Raji (cell line): ENCODE measurements around the gene ISY1.

Source experiments
- POLR2A ChIP-seq: IDR thresholded peaks from 2 replicates; pipeline ENCODE4 v1.6.1; 2011; ENCODE audit warnings: low read depth, low read length, control low read depth; ENCODE audit not compliant: insufficient read depth

The ISY1 gene

DNA sequence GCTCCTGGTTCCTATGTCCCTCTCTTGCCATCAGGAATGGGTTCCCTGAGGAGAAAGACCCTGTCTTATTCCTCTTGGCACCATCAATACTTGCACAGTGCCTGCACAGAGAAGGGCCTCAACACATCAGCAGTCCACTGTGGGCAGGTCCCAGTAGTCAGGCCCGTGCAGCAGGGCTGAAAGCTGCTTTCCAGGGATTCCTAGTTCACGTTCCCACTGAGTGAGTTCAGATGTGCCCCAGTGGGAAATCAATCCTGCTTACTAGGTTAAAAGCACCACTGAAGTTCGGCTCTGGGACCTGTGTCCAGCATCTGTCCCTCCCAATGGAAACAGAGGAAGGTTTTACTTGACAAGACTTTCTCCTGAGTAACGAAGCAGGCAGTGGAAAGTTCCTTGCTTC is 55.0 kb downstream of the ISY1 start:
- no peak for TF ChIP-seq POLR2A

DNA sequence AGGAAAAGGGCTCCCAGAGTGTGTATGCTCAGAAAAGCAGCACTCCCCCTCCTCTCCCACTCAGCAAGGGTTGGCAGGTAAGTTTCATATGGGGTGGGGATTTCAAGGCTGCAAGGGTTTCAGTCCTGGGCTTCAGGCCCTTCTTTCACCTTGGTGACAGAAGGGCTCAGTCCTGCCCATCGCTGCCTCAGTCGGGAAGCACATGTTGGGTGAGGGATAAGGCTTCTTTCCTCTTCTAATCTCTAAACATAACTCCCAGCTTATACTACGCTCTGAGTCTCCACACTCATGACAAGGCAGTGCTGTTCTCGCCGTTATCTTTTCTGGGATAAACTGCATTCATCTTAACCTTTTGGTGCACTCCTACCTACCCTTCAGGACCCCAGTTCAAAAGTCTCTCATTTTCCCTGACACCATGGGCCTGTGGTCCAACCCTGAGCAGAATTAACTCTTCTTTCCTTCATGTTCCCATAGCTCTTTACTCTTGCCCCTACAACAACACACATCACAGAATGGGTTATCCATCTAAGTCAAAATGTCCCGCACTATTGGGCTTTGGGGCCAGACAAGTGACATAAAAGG is 56.3 kb downstream of the ISY1 start:
- TF ChIP-seq POLR2A = no peak

DNA sequence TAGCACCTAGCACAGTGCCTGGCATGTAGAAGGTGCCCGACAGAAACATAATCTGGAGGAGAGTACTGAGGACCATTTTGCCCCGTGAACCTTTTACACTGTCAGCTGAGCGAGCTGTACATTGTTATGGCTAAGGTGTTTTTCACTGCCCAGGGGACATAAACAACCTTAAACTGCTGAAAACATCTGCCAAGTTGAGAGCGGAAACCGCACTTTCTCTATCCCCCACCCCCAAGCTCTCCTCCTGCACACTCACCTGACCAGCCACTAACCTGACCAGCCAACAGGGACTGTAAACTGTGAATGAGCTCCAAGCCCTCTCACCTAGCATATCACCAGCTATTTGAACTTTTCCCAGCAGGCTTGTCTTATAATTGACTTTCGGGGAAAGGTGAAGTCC is 56.8 kb downstream of the ISY1 start:
- no peak for TF ChIP-seq POLR2A

DNA sequence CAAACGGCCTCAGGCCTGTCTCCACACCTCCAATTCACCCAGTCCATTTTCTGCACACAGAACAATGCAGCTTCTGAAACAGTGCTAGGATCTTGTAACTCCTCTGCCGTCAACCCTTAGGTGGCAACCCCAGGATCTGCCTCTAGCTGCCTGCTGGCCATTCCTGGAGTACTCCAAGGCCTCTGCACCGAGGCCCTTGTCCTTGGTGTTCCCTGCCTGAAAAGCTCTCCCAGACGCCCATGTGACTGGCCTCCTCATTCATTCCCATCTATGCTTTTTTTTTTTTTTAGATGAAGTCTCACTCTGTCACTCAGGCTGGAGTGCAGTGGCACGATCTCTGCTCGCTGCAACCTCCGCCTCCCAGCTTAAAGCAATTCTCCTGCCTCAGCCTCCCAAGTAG is 57.6 kb downstream of the ISY1 start:
- TF ChIP-seq POLR2A = no peak

DNA sequence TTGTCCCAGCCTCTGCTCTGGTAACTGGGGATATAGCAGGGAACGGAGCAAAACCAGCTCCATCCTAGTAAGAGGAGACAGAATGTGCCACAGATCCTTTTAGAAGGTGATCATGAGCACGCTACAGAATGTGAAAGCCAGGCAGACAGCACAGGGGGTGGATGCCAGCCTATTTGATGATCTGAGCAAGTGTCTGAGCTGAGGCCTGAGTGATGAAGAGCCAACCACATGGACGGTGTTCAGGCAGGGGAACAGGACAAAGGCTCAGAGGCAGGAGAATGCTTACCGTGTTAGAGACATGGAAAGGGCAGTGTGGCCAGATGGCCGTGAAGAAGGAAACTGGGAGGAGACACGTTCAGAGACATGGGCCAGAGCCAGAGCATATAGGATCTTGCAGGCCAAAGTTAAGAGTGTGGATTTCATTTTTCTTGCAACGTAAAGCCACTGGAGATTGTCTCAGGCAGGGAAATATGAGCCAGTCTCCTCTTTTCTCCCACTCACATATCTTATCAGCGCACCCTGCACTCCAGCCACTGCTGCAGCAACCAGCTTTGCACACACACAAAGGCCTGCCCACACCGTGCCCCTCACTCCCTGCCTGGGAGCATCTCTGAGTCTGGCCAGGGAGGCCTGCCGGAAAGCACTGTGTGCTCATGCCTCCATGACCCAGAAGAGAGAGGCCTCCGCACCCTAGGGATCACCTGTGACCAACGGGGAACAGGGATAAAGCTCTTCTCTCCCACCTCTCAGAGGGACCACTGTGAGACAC is 59.3 kb downstream of the ISY1 start:
- no peak for TF ChIP-seq POLR2A

DNA sequence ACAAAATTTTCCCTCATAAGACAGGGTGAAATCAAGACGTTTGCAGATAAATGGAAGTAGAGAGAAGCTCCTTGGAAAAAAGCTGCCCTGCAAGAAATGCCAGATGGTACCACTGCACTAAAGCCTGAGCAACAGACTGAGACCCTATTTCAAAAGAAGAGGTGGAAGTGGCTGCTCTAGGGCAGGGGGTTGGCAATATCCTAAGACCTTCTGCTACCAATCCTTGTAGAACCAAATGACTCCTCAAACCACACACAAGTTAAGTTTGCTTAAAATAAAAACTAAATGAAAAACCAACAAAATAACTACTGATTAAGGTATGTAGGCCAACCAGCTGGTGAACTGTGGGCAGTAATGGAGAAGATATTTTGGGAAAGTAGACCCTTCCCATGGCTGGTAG is 60.6 kb downstream of the ISY1 start:
- TF ChIP-seq POLR2A = no peak

DNA sequence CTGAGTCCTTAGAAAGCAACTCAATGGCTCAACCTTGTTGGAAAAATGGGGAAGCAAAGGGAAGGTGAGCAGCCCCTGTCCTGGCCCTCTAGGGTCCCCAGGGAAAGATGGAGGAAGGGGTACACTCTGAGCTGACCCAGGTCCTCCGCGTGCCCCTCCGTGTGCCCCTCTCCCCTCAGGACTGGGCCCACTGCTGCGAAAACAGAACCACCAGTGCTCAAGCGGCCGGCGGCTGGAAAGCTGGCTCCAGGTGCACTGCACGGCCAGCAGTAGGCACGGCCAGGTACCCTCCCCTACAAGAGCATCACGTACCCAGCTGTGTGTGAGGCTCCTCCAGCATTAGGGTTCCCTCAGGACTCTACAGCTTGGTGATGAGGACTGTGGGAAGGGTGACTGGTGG is 65.6 kb downstream of the ISY1 start:
- TF ChIP-seq POLR2A = no peak

DNA sequence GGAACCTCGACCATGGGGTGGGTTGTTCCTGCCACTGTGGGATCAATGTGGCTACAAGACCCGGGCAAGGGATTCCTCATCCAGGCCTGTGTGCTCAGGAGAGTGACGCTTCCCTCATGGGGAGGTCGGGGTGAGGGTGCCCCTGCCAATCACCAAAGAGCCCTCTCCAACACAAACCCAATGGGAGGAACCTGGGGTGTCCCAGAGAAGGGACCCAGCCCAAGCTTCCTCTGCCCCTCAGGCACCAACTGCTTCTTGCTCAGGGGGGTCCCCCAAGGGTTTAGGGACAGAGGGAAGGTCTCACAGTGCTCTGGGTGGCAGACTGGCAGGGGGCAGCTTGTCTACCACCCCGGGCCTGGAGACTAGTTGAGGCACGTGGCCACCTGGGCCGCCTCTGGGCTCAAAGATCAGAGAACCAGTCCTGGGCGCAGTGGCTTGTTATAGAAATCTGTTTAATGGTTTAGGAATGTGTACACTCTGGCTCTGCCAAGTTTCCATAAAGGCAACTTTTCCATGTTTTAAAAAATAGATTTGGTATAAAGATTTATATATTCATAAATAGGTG is 73.6 kb downstream of the ISY1 start:
- no peak for TF ChIP-seq POLR2A

DNA sequence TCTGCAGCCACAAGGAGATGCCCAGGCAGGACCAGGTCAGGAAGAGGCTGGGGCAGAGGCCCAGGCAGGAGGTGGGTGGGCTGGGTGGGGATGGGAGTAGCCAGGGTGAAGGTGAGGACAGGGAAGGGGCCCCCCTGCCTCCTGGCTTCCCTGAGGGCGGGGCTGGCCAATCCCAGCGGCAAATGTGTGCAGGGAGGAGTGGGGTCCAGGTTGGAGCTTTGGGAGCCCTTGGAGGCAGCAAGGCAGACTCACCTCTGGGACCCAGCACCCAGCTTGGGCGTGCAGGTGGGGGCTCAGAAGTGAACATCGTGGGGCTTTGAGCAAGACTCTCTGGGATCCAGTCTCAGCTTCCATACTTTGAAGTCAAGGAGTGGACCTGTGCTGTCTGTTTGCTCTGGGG is 75.0 kb downstream of the ISY1 start:
- TF ChIP-seq POLR2A = no peak

DNA sequence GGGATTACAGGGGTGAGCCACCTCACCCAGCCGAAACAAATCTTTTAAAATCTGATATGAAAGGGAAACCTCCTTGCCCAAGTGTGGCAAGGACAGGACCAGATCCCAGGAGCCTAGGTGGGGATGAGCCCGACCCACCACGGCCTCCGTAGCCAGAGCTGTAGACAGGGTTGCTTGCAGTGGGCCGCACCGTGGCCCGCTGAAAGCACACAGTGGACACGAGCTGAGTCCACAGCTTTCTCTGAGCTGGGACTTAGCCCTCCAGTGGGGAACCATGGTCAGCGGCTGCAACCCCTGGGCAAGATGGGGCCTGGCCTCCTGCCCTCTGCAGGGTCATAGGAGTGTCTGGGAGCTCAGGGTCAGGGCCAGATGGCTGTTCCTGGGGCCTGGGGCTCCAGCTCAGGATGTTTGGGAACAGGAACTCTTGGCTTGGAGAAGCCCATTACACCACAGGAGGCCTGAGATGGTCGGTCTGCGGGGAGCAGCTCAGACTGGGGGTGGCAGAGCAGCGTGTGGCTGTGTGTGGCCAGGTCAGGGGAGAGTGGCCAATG is 75.6 kb downstream of the ISY1 start:
- no peak for TF ChIP-seq POLR2A

DNA sequence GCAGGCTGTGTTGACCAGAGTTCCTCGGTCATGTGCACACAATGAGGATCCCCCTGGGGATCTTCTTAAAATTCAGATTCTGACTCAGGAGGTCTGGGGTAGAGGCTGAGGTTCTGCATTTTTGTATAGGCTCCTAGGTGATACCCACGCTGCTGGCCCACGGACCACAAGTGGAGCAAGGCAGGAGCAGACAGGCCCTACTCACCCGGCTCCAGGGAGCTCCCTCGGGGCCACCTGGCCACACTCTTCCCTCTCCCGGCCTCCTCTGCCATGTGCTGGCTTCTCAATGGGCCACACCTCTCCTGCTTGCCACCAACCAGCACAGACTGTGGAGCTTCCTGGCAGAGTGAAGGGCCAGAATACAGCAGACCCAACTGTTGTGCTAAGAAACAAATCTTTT is 76.4 kb downstream of the ISY1 start:
- TF ChIP-seq POLR2A = no peak

DNA sequence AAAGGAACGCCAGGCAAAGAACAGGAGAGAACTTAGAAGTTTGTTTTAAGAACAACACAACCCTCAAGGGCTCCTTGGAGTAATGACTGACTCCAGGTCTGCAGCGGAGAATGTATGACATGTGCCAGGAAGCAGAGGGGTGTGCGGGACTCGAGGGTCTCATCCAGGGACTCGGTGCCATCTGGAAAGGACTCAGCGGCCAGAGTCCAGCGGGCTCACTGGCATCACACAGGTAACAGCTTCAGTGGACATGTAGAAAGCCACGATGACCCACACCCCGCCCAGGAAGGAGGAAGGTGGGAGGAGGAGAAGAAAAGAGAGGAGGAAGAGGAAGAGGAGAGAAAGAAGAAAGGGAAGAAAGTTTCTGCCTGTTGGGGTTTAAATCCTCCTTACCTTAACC is 78.8 kb downstream of the ISY1 start:
- no peak for TF ChIP-seq POLR2A

DNA sequence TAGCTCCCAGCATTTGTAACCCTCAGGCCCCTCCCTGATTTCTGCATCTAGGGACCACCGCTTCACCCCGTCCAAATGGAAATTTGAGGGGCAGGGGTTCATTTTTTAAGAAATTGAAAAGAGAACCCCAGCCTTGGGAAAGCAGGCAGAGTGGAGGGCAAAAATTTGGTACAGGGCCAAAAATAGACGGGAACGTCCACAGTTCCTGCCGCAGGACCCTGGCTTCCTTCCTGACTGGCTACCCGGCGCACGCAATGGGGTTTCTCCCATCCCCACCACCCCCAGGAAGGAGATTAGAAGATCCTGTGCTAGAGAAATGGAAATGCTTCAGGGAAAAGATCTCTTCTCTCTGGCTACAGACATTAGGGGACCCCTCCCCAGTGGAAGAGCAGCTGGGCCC is 79.4 kb downstream of the ISY1 start:
- no peak for TF ChIP-seq POLR2A

DNA sequence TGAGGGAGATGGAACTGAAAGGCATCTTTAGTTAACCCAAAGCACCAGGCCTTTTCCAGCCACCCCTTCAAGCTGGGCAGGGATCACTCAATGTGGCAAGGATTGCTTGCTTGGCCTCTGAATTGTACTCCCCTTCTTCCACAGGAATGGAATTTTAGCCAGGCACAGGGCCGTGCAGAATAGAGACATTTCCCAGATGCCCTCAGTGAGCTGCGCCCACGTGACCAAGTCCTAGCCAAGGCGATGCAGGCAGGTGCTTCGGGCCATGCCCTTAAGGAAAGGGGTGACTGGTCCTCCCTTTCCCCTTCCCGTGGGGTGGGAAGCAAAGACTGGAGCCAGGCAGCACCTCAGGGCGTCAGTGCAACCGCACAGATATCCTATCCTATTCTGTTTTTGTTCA is 82.4 kb downstream of the ISY1 start:
- TF ChIP-seq POLR2A = no peak
